GM23248 (cell line): ENCODE data around the gene TBC1D2B.

Experiments used
- EZH2 ChIP-seq: fragments of 200-600 bp; sonication (generic); IDR thresholded peaks from 2 replicates; pipeline ENCODE4 v1.6.1; 2018; ENCODE audit warnings: antibody characterized with exemption, mild to moderate bottlenecking; ENCODE audit not compliant: insufficient read depth, poor library complexity, severe bottlenecking
- EZH2phosphoT487 ChIP-seq: fragments of 200-600 bp; sonication (generic); IDR thresholded peaks from 2 replicates; pipeline ENCODE4 v1.6.1; 2018; ENCODE audit warnings: antibody characterized with exemption, moderate library complexity, mild to moderate bottlenecking, low read depth; ENCODE audit not compliant: insufficient read depth

DNA sequence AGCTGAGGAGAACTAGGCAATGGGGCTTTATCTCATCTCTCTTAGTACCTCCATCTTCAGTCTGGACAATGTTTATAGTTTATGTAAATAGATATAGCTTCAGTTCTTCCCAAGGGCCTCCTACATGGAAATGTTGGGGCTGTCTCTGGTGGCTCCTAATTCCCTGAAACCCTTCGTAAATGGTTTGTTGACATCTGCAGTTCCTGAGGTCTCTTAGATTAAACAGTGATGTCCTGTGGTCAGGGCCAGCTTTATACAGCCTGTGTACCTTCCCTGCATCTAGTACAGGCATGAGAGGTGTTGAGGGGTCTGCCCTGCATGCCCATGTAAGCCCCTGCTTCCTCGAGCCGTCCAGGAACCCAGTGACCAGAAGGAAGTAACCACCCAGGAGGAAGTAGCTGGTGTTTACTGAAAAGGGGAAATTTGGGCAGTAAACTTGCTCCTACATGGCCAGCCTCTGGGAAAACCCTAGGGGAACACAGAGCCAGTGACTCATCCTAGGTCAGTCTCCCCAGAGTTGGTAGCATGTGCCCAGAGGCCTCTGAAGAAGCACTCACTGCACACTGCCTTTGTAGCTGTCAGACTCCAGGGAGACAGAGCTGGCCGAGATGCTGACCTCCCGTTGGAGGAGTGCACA is 4.7 kb upstream of the TBC1D2B start:
- TF ChIP-seq EZH2phosphoT487 (no peak), EZH2 (no peak)
